IMR-90 (cell line): ENCODE data around the gene LBP. TPM values are rescaled to one million over a fixed set of nuclear protein-coding genes. Genes with fewer than 3 reads are reported as not detected.

Experiments
- ATAC-seq: fragments of 200-7000 bp; cut with Tn5 transposase; 2 replicates; pipeline ENCODE4 v1.9.1; 2020; ENCODE audit warnings: low read depth, mild to moderate bottlenecking, moderate library complexity
- BruUV-seq: library from RNA; stranded (reverse); fragments of 400-500 nt; replicated peaks from 2 replicates; lab custom pipeline; 2021; lab: Mats Ljungman, UMichigan
- CTCF ChIA-PET: fragments of 300-600 bp; formaldehyde crosslinking; extraction: SDS; loops from one replicate; lab custom pipeline; 2021; ENCODE audit warnings: antibody characterized with exemption; lab: Yijun Ruan, JAX
- POLR2A ChIA-PET: fragments of 300-600 bp; sonication (Branson Sonifier 250); formaldehyde crosslinking; loops from one replicate; lab custom pipeline; 2022; ENCODE audit warnings: antibody characterized with exemption; ENCODE audit not compliant: unreplicated experiment; lab: Charles Lee
- DNase-seq: peaks from one replicate; pipeline ENCODE4 v3.0.0; 2013
- H2AFZ ChIP-seq: replicated peaks from 2 replicates; pipeline ENCODE3; 2013; ENCODE audit warnings: low read length, mild to moderate bottlenecking; ENCODE audit not compliant: poor library complexity
- H2AK5ac ChIP-seq: 2 replicates; pipeline ENCODE4 v1.6.1; 2013; ENCODE audit warnings: low read depth, low read length, inconsistent platforms
- H2AK9ac ChIP-seq: replicated peaks from 2 replicates; pipeline ENCODE3; 2013; ENCODE audit warnings: mild to moderate bottlenecking, low read depth, low read length, moderate library complexity; ENCODE audit not compliant: poor library complexity
- H2BK120ac ChIP-seq: 2 replicates; pipeline ENCODE4 v1.6.1; 2013; ENCODE audit warnings: low read depth, low read length, inconsistent platforms
- H2BK15ac ChIP-seq: 3 replicates; pipeline ENCODE4 v1.6.1; 2013; ENCODE audit warnings: low read depth, low read length, inconsistent platforms
- H2BK20ac ChIP-seq: 2 replicates; pipeline ENCODE4 v1.6.1; 2013; ENCODE audit warnings: low read depth, mild to moderate bottlenecking, inconsistent platforms, low read length, moderate library complexity
- H2BK5ac ChIP-seq: 2 replicates; pipeline ENCODE4 v1.6.1; 2013; ENCODE audit warnings: mild to moderate bottlenecking, low read depth, low read length, inconsistent platforms; ENCODE audit not compliant: poor library complexity, severe bottlenecking
- H3K14ac ChIP-seq: replicated peaks from 2 replicates; pipeline ENCODE4 v1.6.1; 2013; ENCODE audit warnings: low read depth, low read length, inconsistent platforms
- H3K18ac ChIP-seq: 2 replicates; pipeline ENCODE4 v1.6.1; 2013; ENCODE audit warnings: low read depth, low read length, control low read depth
- H3K23ac ChIP-seq: 2 replicates; pipeline ENCODE4 v1.6.1; 2013; ENCODE audit warnings: low read depth, low read length, inconsistent platforms
- H3K27ac ChIP-seq: 2 replicates; pipeline ENCODE4 v1.5.1; 2013; ENCODE audit warnings: mild to moderate bottlenecking, control low read depth, low read length; ENCODE audit not compliant: insufficient read depth
- H3K27me3 ChIP-seq: 2 replicates; pipeline ENCODE4 v1.6.1; 2013; ENCODE audit warnings: low read length; ENCODE audit not compliant: control insufficient read depth, insufficient read depth
- H3K36me3 ChIP-seq: 2 replicates; pipeline ENCODE4 v1.6.1; 2013; ENCODE audit warnings: low read length, mixed read lengths; ENCODE audit not compliant: control insufficient read depth, insufficient read depth
- H3K4ac ChIP-seq: 2 replicates; pipeline ENCODE4 v1.6.1; 2013; ENCODE audit warnings: low read depth, low read length, inconsistent platforms
- H3K4me1 ChIP-seq: 2 replicates; pipeline ENCODE4 v1.6.1; 2013; ENCODE audit warnings: low read length, mixed read lengths; ENCODE audit not compliant: control insufficient read depth, insufficient read depth
- H3K4me2 ChIP-seq: 2 replicates; pipeline ENCODE4 v1.6.1; 2013; ENCODE audit warnings: low read depth, mild to moderate bottlenecking, control low read depth, low read length, moderate library complexity
- H3K4me3 ChIP-seq: 2 replicates; pipeline ENCODE4 v1.5.1; 2013; ENCODE audit warnings: low read depth, mild to moderate bottlenecking, control low read depth, low read length, moderate library complexity; ENCODE audit not compliant: insufficient read depth
- H3K56ac ChIP-seq: 2 replicates; pipeline ENCODE4 v1.6.1; 2013; ENCODE audit warnings: low read length, inconsistent platforms; ENCODE audit not compliant: insufficient read depth; ENCODE audit errors: extremely low read depth
- H3K79me1 ChIP-seq, 2 experiments: 2 replicates each; pipeline ENCODE4 v1.6.1; 2013; ENCODE audit warnings: low read length in 2 of 2, inconsistent platforms in 1 of 2, low read depth in 1 of 2
- H3K9ac ChIP-seq: 2 replicates; pipeline ENCODE4 v1.6.1; 2013; ENCODE audit warnings: low read depth, low read length, control low read depth
- H3K9me1 ChIP-seq: 2 replicates; pipeline ENCODE4 v1.6.1; 2013; ENCODE audit warnings: low read length, inconsistent platforms; ENCODE audit not compliant: insufficient read depth
- H3K9me3 ChIP-seq: 2 replicates; pipeline ENCODE4 v1.6.1; 2013; ENCODE audit warnings: low read length; ENCODE audit not compliant: control insufficient read depth, insufficient read depth
- H4K20me1 ChIP-seq: 2 replicates; pipeline ENCODE4 v1.6.1; 2013; ENCODE audit warnings: low read length, inconsistent platforms; ENCODE audit not compliant: insufficient read depth
- H4K5ac ChIP-seq: 2 replicates; pipeline ENCODE4 v1.6.1; 2013; ENCODE audit warnings: mild to moderate bottlenecking, low read depth, low read length, control low read depth
- H4K8ac ChIP-seq, 2 experiments: 2 replicates each; pipeline ENCODE4 v1.6.1; 2013; ENCODE audit warnings: low read depth in 2 of 2, low read length in 2 of 2, control low read depth in 1 of 2, inconsistent platforms in 1 of 2
- H4K91ac ChIP-seq: 2 replicates; pipeline ENCODE4 v1.6.1; 2013; ENCODE audit warnings: low read depth, low read length, inconsistent platforms; ENCODE audit not compliant: insufficient read depth
- BHLHE40 ChIP-seq: fragments of 150-350 bp; IDR thresholded peaks from 2 replicates; pipeline ENCODE4 v1.6.1; 2016; ENCODE audit warnings: mild to moderate bottlenecking, low read depth, low read length
- CHD1 ChIP-seq: IDR thresholded peaks from 2 replicates; pipeline ENCODE4 v1.6.1; 2012; ENCODE audit warnings: low read depth, low read length, improper control_type of control experiment
- CTCF ChIP-seq: conservative IDR thresholded peaks from 2 replicates; pipeline ENCODE4 v1.5.1; 2012; ENCODE audit warnings: mild to moderate bottlenecking, low read depth, low read length, improper control_type of control experiment
- ELK1 ChIP-seq: fragments of 150-350 bp; IDR thresholded peaks from 2 replicates; pipeline ENCODE4 v1.6.1; 2016; ENCODE audit warnings: low read depth, mild to moderate bottlenecking, low read length, moderate library complexity, borderline replicate concordance
- FOS ChIP-seq: fragments of 150-350 bp; IDR thresholded peaks from 2 replicates; pipeline ENCODE4 v1.6.1; 2016; ENCODE audit warnings: low read depth, low read length
- MAFK ChIP-seq: IDR thresholded peaks from 2 replicates; pipeline ENCODE4 v1.6.1; 2012; ENCODE audit warnings: low read depth, low read length, improper control_type of control experiment
- MAZ ChIP-seq: IDR thresholded peaks from 2 replicates; pipeline ENCODE4 v1.6.1; 2012; ENCODE audit warnings: low read depth, mild to moderate bottlenecking, low read length, improper control_type of control experiment, moderate library complexity, borderline replicate concordance
- MXI1 ChIP-seq: IDR thresholded peaks from 2 replicates; pipeline ENCODE4 v1.6.1; 2012; ENCODE audit warnings: low read depth, mild to moderate bottlenecking, low read length, moderate library complexity, borderline replicate concordance
- NFE2L2 ChIP-seq: fragments of 150-350 bp; IDR thresholded peaks from 2 replicates; pipeline ENCODE4 v1.6.1; 2016; ENCODE audit warnings: low read depth, mild to moderate bottlenecking, low read length
- POLR2A ChIP-seq: IDR thresholded peaks from 2 replicates; pipeline ENCODE4 v1.6.1; 2012; ENCODE audit warnings: mild to moderate bottlenecking, low read depth, low read length
- RAD21 ChIP-seq: IDR thresholded peaks from 2 replicates; pipeline ENCODE4 v1.6.1; 2012; ENCODE audit warnings: low read length, improper control_type of control experiment
- RCOR1 ChIP-seq: IDR thresholded peaks from 2 replicates; pipeline ENCODE4 v1.6.1; 2012; ENCODE audit warnings: mild to moderate bottlenecking, low read length, improper control_type of control experiment; ENCODE audit not compliant: insufficient replicate concordance
- RFX5 ChIP-seq: IDR thresholded peaks from 2 replicates; pipeline ENCODE4 v1.8.0; 2012; ENCODE audit warnings: low read depth, mild to moderate bottlenecking, low read length, moderate library complexity
- SMC3 ChIP-seq: fragments of 150-350 bp; IDR thresholded peaks from 2 replicates; pipeline ENCODE4 v1.6.1; 2016; ENCODE audit warnings: low read depth, mild to moderate bottlenecking, antibody characterized with exemption, low read length, moderate library complexity
- WGBS, 2 experiments: methylation state at CpG; one replicate each; pipeline versions ENCODE4 v1.1.5 to v1.1.7; 2013; ENCODE audit warnings: missing lambda C conversion rate in 2 of 2; ENCODE audit not compliant: insufficient read length in 1 of 2; ENCODE audit errors: extremely low coverage in 2 of 2; 5-methylcytosine and 5-hydroxymethylcytosine counted together
- dilution Hi-C: fragments of 300-500 bp; cut with HindIII; formaldehyde crosslinking; loops from one replicate; pipeline ENCODE4 v1.14.3; 2018; ENCODE audit warnings: low sequenced_read_pairs; ENCODE audit not compliant: unreplicated experiment
- in situ Hi-C: fragments of 300-500 bp; cut with MboI; formaldehyde crosslinking; loops from 3 replicates; pipeline ENCODE4 v1.14.3; 2019; ENCODE audit warnings: low sequenced_read_pairs, inconsistent platforms, mixed read lengths
- intact Hi-C: fragments of 100-400 bp; cut with micrococcal nuclease; formaldehyde crosslinking; loops from 2 replicates; pipeline ENCODE4 v1.10.0; 2022
- polyA plus RNA-seq, 3 experiments: library from polyadenylated mRNA; depleted of rRNA; stranded (reverse); fragments of >200 nt; gene quantifications; 2 replicates each; pipeline ENCODE4 v1.2.3, GENCODE V29; 2012; ENCODE audit warnings: low replicate concordance in 1 of 3
- total RNA-seq: library from RNA; depleted of rRNA; stranded (reverse); fragments of >200 nt; gene quantifications from 2 replicates; pipeline ENCODE4 v1.2.3, GENCODE V29; 2012

LBP gene
- total and polyA plus RNA-seq, 2 of the 4 experiments (the other 2 are of a cell fraction) = not detected

- TF ChIP-seq CHD1 = no peak
Measured at GRCh38 chr20:38346247-38346651, at the start of gene LBP (continued).

GRCh38 chr20:38297916-38298674 is 48.2 kb upstream of the LBP start:
- ATAC-seq (no peak), DNase-seq (no peak)
- Histone ChIP-seq H4K20me1 (no peaks in the 10 kb centered on the region), H2AK5ac (no peak overlapping the region; the same call in 1 of the 2 replicates), H2AK9ac (no peak overlapping the region), H3K27me3 (peaks cover 19% of the 10 kb centered on the region), H4K8ac (peak overlapping the region; percentile 81 to 91; a peak in 2 of 4 replicates), H3K14ac (no peak overlapping the region), H2BK20ac (no peak overlapping the region), H4K91ac (no peak overlapping the region), H3K4me3 (no peak overlapping the region), H3K4ac (peak overlapping the region; percentile 77; the same call in 1 of the 2 replicates), H2BK5ac (no peak overlapping the region), H3K36me3 (no peaks in the 10 kb centered on the region), H3K9me3 (no peaks in the 10 kb centered on the region), H3K18ac (peak overlapping the region; percentile 17; the same call in 1 of the 2 replicates), H3K79me1 (no peaks in the 10 kb centered on the region), H3K4me2 (no peak overlapping the region), H2BK15ac (no peak overlapping the region), H3K9me1 (0 out of 2 replicates have a peak, but pooled peaks cover 2% of the 10 kb centered on the region), H3K27ac (peak overlapping the region; percentile 28; the same call in 1 of the 2 replicates), H2BK120ac (no peak overlapping the region; the same call in 1 of the 2 replicates), H3K4me1 (peaks cover 5% of the 10 kb centered on the region), H2AFZ (no peak overlapping the region), H3K9ac (no peak overlapping the region), H3K56ac (no peak overlapping the region), H3K23ac (no peak overlapping the region), H4K5ac (peak overlapping the region; percentile 17; the same call in 1 of the 2 replicates)
- POLR2A ChIA-PET = no interaction called here
- dilution Hi-C loops (no loop called here), in situ Hi-C loops (no loop called here), intact Hi-C loops (no loop called here)
- no TSS peak for BruUV-seq
- WGBS, 2 experiments = 82% methylated on average over 2 of the region's 7 CpGs; no CpG with 5 or more reads in 1 of the 2 experiments
- CTCF ChIA-PET = interaction anchor here (1.0 kb wide), 1 partner anchor 77 kb away, joined by 5 read pairs; no protein-coding TSS in a partner anchor
- no peak for TF ChIP-seq RCOR1
- no peak for TF ChIP-seq RAD21
- no peak for TF ChIP-seq CTCF
- TF ChIP-seq POLR2A = no peak
- TF ChIP-seq MAZ = no peak
- no peak for TF ChIP-seq MXI1
- TF ChIP-seq BHLHE40 = no peak
- TF ChIP-seq SMC3 = no peak
- no peak for TF ChIP-seq CHD1
- TF ChIP-seq FOS = no peak
- TF ChIP-seq MAFK = no peak
- no peak for TF ChIP-seq NFE2L2
- TF ChIP-seq RFX5 = no peak
- no peak for TF ChIP-seq ELK1
